HepG2 (cell line): ENCODE data around the gene NFS1. TPM values are rescaled to one million over a fixed set of nuclear protein-coding genes. Genes with fewer than 3 reads are reported as not detected.

Source experiments
- AGO2 ChIP-seq: fragments of 200-400 bp; formaldehyde crosslinking; optimal IDR thresholded peaks from 2 replicates; pipeline ENCODE3; 2017; ENCODE audit warnings: mild to moderate bottlenecking, low read depth, low read length, moderate library complexity
- FOXO4 ChIP-seq: sonication (generic); formaldehyde crosslinking; conservative IDR thresholded peaks from 2 replicates; pipeline ENCODE4 v1.8.1; 2023; ENCODE audit warnings: missing genetic modification reagents
- GFI1 ChIP-seq: sonication (generic); formaldehyde crosslinking; IDR thresholded peaks from 2 replicates; pipeline ENCODE4 v1.5.0; 2020; ENCODE audit warnings: missing genetic modification reagents, mild to moderate bottlenecking, borderline replicate concordance
- MLXIP ChIP-seq: sonication (generic); formaldehyde crosslinking; IDR thresholded peaks from 2 replicates; pipeline ENCODE4 v1.9.0; 2021; ENCODE audit warnings: missing genetic modification reagents, borderline replicate concordance
- PAF1 ChIP-seq: IDR thresholded peaks from 2 replicates; pipeline ENCODE4 v1.6.1; 2016; ENCODE audit warnings: missing genetic modification reagents, missing compliant biosample characterization
- POLR2AphosphoS2 ChIP-seq: IDR thresholded peaks from 2 replicates; pipeline ENCODE4 v1.6.1; 2011; ENCODE audit warnings: low read depth, low read length, improper control_type of control experiment
- RBFOX2 ChIP-seq: fragments of 200-400 bp; formaldehyde crosslinking; IDR thresholded peaks from 2 replicates; pipeline ENCODE4 v1.6.1; 2017; ENCODE audit warnings: low read depth, mild to moderate bottlenecking, low read length
- STAT5B ChIP-seq: sonication (generic); formaldehyde crosslinking; IDR thresholded peaks from 2 replicates; pipeline ENCODE4 v1.4.0; 2020; ENCODE audit warnings: missing genetic modification reagents
- ZBTB20 ChIP-seq: sonication (generic); formaldehyde crosslinking; IDR thresholded peaks from 2 replicates; pipeline ENCODE4 v1.8.1; 2023; ENCODE audit warnings: missing genetic modification reagents, low read depth, mild to moderate bottlenecking, borderline replicate concordance
- ZKSCAN8 ChIP-seq: IDR thresholded peaks from 2 replicates; pipeline ENCODE4 v1.6.1; 2016; ENCODE audit warnings: borderline replicate concordance, missing genetic modification reagents, missing compliant biosample characterization
- ZNF160 ChIP-seq: sonication (generic); formaldehyde crosslinking; IDR thresholded peaks from 2 replicates; pipeline ENCODE4 v1.8.0; 2022; ENCODE audit warnings: mild to moderate bottlenecking, inconsistent platforms, missing genetic modification reagents
- ZNF615 ChIP-seq: sonication (generic); formaldehyde crosslinking; IDR thresholded peaks from 2 replicates; pipeline ENCODE4 v1.5.0; 2020; ENCODE audit warnings: mild to moderate bottlenecking, missing genetic modification reagents, borderline replicate concordance
- ZNF75D ChIP-seq: sonication (generic); formaldehyde crosslinking; IDR thresholded peaks from 2 replicates; pipeline ENCODE4 v1.8.1; 2023; ENCODE audit warnings: missing genetic modification reagents, mild to moderate bottlenecking, borderline replicate concordance
- polyA plus RNA-seq, 8 experiments: library from polyadenylated mRNA; depleted of rRNA in 3 of 8; stranded (reverse) in 7 of 8; unstranded in 1 of 8; fragments of >200 nt; fragmentation: Illumina TruSeq in 4 of 8; extraction: Trizol in 4 of 8; gene quantifications; 2 replicates each; pipeline versions ENCODE4 v1.2.1 to v1.2.3, GENCODE V29; 2011 to 2016; ENCODE audit warnings: low read depth in 4 of 8, missing spikeins in 1 of 8, mixed read lengths in 1 of 8; ENCODE audit not compliant: insufficient read depth in 1 of 8
- total RNA-seq, 5 experiments: library from RNA; depleted of rRNA; stranded (reverse); fragments of >200 nt; fragmentation: Illumina TruSeq; extraction: Trizol; gene quantifications; 2 replicates each; pipeline ENCODE4 v1.2.3, GENCODE V29; 2016; ENCODE audit warnings: low read depth in 1 of 5

NFS1 gene
- total and polyA plus RNA-seq, 2 of the 13 experiments (the other 11 are each of a cell fraction or from before 2014, with no cell fraction given) = 65.9 to 88.1 TPM

GRCh38 chr20:35718972-35719635 lies 20.0 kb upstream of the NFS1 start (continued):
- no peak for TF ChIP-seq STAT5B (CRISPR knock-in tag)
- peak; percentile 44; the same call in 1 of the 2 replicates for TF ChIP-seq ZNF75D
- TF ChIP-seq PAF1 = peak; percentile 77; the same call in 1 of the 2 replicates
- TF ChIP-seq ZBTB20 = no peak
- TF ChIP-seq ZNF160 (CRISPR knock-in tag) = no peak
- TF ChIP-seq ZKSCAN8 = no peak
- 0 out of 2 replicates have a peak, but pooled peaks have one; percentile 48 for TF ChIP-seq MLXIP (CRISPR knock-in tag)
- TF ChIP-seq AGO2 = peak; percentile 42
- peak; percentile 61 for TF ChIP-seq RBFOX2
- TF ChIP-seq ZNF615 (CRISPR knock-in tag) = peak; percentile 81; the same call in 1 of the 2 replicates
- peak; percentile 78; the same call in 1 of the 2 replicates for TF ChIP-seq POLR2AphosphoS2
- 0 out of 2 replicates have a peak, but pooled peaks have one; percentile 29 for TF ChIP-seq FOXO4 (CRISPR knock-in tag)
- TF ChIP-seq GFI1 (CRISPR knock-in tag) = 0 out of 2 replicates have a peak, but pooled peaks have one; percentile 49
